ENCODE results near the gene PKNOX1.
"Not testable (repeated sequence)": the region's sequence is repeated elsewhere in the genome, so short reads cannot be mapped to it uniquely, and the experiment has no call there.

Gene PKNOX1

GRCh38 chr21:42986125-42986783 is 11.9 kb downstream of the PKNOX1 start:
- DNase-seq = no peak

GRCh38 chr21:42988236-42988965 is 14.0 kb downstream of the PKNOX1 start:
- DNase-seq = no peak

- not testable (repeated sequence) for DNase-seq
These were observed 15.0 kb downstream of the PKNOX1 start for GRCh38 chr21:42989370-42989769.

DNA sequence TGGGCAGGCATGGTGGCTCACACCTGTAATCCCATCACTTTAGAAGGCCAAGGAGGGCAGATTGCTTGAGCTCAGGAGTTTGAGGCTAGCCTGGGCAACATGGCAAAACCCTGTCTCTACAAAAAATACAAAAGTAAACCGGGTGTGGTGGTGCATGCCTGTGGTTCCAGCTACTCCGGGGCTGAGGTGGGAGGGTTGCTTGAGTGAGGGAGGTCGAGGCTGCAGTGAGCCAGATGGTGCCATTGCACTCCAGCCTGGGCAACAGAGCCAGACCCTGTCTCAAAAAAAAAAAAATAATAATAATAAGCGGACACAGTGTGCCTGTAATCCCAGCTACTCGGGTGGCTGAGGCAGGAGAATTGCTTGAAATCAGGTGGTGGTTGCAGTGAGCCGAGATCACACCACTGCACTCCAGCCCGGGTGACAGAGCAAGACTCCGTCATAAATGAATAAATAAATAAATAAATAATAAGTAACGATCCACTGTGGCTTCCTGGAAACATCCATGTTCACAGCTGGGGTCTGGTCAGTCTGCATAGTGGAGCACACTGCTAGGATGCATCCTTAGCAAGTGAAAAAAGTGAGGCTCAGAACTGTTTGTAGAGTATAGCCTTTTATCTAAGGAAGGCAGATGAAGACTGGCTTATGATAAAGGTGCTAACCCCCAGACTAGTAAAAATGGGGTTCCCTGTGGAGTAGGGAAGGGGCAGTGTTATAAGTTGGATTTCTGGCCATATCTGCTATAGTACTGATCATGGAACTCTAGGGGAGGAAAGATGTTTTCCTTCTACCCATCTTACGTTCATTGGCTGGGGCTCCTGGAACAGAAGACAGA is 15.7 kb downstream of the PKNOX1 start:
- no peak for DNase-seq

GRCh38 chr21:42991992-42992740 is 17.8 kb downstream of the PKNOX1 start:
- DNase-seq = no peak

GRCh38 chr21:42993051-42993712 is 18.8 kb downstream of the PKNOX1 start:
- DNase-seq = no peak

GRCh38 chr21:42997053-42997452 is 22.7 kb downstream of the PKNOX1 start:
- no peak for DNase-seq

GRCh38 chr21:42997983-42998382 is 23.6 kb downstream of the PKNOX1 start:
- not testable (repeated sequence) for DNase-seq

GRCh38 chr21:42999152-42999551 is 24.8 kb downstream of the PKNOX1 start:
- DNase-seq = not testable (repeated sequence)

GRCh38 chr21:43000041-43000440 is 25.7 kb downstream of the PKNOX1 start:
- DNase-seq = not testable (repeated sequence)

DNA sequence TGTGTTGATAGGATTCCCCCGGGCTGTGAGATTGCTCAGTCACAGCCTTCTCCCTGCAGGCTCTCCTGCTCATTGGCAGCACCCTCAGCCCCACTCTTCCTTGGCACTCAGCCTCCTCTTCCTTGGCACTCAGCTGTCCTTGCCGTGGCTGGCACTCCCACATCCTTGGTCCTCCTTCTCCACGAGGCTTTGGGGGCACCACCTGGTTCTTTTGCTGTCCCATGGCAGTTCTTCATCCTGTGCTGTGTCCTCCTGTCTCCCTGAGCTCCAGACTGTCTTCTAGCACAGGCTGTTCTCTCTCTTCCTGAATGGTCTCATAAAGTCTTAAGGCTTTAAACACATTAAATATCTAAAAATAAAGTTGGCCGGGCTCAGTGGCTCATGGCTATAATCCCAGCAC is 27.0 kb downstream of the PKNOX1 start:
- no peak for DNase-seq

DNA sequence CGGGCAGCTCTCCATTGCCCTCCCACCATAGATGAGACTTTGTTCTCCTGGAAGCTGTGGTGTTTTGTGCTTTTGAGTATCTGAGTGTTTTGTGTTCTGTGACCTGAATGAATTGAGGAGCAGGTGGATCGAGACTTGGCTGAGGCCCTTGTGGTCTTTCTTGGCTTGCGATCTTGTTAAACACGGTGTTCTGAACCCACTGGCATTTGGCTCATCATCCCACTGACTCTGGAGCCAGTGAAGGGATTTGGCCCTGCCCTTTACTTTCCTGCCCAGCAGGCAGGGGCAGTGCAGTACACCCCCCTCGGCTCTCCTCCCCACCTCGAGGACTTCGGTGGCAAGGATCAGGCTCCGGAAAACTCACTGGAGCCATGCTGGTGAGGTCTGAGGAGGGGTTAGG is 30.6 kb downstream of the PKNOX1 start:
- no peak for DNase-seq

DNA sequence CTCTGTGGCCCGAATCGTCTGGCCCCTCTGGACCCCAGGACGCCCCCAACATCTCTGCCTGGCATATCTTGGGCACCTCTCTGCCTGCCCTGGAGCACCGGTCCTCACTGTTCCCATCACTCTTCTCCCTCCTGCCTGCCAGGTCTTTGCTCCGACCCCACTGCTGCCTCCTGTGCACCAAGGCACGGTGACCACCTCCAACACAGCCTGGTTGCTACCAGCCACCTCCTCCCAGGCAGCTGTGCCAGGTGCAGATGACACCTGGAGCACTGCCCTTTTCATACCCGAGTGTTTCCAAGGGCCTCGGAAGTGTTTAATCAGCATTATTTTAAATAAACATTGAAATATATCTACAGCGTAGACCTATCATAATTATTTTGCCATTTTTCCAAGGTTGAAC is 31.3 kb downstream of the PKNOX1 start:
- no peak for DNase-seq

GRCh38 chr21:43006051-43006873 is 31.9 kb downstream of the PKNOX1 start:
- not testable (repeated sequence) for DNase-seq

- no peak for DNase-seq
These were observed 32.5 kb downstream of the PKNOX1 start for GRCh38 chr21:43006874-43007208.

GRCh38 chr21:43012596-43012995 is 38.2 kb downstream of the PKNOX1 start:
- no peak for DNase-seq

DNA sequence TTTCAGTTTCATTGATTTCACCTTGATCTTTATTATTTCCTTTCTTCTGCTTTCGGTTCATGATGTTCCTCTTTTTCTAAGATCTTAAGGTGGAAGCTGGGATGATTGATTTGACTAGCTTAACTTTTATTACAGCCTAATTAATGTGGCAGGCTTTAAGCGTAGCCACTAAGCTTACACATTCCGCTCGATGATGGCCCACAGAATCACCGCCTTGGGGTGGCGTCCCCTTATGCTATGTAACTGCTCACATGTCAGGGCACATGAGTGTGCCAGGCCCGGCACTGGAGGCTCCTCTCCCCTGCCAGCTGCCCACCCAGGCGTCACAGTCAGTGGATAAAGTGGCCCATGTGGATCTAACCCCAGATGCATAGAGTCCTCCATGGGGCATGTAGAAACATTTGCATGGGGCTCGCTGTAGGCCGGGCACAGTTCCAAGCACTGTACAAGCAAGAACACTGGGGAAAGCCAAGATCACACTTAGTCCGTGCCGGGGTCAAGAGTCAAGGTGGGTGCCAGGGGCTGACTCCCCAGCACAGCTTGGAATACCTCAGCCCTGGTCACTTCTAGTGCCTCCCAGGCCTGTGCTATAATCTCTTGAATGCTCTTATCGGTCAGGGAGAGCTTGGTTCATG is 41.7 kb downstream of the PKNOX1 start:
- DNase-seq = no peak

DNA sequence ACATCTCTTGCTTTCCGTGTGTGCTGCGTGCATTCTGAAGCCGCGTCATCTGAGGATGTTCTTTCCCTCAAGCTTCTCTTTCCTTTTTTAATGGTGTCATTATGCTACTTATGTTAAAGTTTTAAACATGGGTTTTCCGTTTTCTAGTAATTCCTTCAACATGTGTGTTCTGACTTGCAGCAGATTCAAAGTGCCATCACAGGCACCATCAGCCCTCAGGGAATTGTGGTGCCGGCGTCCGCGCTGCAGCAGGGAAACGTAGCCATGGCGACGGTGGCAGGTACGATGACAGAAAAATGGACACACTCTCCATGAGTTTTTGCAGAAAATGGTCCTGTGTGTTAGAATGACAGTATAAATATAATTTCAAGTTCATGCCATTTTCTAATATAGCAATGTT is 42.4 kb downstream of the PKNOX1 start:
- no peak for DNase-seq

DNA sequence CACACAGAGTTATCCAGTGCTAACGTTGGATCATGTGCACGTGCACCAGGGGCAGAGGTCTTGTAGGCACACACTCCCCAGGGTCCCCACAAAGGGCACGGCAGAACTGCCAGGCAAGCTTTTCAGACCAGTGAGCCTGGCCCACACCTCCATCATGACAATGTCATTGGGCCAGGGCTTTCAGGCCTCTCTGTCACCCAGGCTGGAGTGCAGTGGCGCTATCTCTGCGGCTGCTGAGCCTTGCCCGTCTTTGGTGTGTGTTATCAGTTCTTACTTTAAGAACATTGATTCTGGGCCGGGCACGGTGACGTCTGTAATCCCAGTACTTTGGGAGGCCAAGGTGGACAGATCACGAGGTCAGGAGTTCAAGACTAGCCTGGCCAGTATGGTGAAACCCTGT is 44.2 kb downstream of the PKNOX1 start:
- DNase-seq = no peak

GRCh38 chr21:43020177-43020576 is 45.8 kb downstream of the PKNOX1 start:
- DNase-seq = no peak

DNA sequence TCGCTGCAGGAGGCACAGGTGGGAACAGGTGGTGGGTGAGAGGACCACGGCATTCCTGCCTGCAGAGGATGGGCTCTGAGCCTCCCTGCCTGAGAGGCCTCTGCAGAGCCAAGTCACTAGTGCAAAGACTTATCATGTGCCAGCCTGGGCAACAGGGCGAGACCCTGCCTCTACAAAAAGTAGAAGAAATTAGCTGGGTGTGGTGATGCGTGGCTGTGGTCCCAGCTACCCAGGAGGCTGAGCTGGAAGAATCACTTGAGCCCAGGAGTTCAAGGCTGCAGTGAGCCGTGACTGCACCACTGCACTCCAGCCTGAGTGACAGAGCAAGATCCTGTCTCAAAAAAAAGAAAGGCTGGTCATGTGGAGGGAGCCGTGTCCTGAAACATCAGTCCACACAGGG is 46.4 kb downstream of the PKNOX1 start:
- no peak for DNase-seq
